IPS-NIHi11 (cell line): ENCODE results near the gene SF3A2.
"Not testable (repeated sequence)": the region's sequence is repeated elsewhere in the genome, so short reads cannot be mapped to it uniquely, and the experiment has no call there.

Experiments used
- DNase-seq: peaks from one replicate; pipeline ENCODE4 v3.0.0; 2012; ENCODE audit warnings: mixed read lengths, low spot score

Gene SF3A2

DNA sequence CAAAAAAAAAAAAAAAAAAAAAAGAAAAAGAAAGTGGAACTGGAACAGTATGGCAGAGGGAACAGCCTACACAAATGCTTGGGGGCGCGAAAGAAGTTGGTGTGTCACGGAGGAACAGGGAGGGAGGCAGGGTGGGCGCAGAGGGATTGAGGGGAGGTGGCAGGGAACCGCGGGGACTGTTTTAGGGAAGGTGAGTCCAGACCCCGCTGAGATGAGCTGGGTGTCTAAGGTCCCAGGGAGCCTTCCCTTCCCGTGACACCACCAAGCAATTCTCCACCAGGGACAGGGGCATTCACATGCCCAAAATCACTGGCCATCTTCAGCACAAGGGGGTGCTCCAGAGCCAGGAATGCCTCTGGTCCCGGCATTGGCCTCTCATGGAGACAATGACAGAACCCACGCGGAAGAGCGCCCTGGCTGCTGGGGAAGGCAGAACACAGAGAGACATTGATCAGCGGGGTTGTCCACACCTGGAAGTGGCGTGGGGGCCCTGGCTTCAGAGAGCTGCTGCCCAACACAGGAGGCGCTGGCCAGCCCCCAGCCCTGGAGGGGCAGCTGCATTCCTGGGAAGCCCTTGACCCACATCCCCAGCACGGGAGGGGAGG, 38.4 kb downstream of the SF3A2 start:
- DNase-seq = peak; percentile 78

DNA sequence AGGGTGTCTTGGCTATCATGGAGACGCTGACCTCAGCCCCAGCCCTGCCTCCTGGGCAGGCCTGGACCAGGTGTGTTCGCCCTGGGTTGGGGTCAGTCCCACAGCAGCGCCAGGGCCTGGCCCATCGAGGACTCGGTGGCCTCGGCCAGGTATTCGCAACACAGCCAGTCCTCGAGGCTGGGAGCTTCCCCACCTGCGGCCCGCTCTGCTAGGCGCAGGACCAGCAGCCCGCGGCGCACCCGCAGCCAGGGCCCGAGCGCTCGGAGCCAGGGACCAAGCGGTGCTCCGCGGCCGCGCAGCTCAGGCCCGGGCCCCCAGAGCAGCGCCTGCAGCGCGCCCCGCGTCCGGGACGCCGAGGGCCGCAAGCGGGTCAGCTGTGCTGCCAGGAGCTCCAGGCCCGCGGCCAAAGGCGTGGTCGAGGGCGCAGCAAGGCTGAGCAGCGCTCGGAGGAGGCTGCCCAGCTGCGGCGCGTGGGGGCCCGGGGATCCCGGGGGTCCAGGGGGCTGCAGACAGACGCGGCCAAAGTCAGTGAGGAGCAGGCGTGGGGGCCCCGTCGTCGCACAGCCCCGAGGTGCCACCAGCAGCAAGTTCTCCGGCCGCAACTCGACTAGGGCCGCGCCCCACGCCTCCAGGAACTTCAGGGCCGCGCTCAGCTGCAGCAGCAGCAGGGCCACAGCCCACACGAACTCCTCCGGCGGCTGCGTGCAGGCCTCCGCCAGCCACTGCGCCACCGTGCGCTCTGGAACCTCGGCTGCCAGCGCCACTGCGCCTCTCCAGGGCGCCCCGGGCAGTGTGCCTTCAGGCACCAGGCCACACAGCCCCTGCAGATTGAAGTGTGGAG, 39.2 kb downstream of the SF3A2 start:
- DNase-seq = no peak

- DNase-seq = no peak
Measured at GRCh38 chr19:2276429-2276986, 39.9 kb downstream of the SF3A2 start.

GRCh38 chr19:2277138-2277537, 40.5 kb downstream of the SF3A2 start:
- DNase-seq = no peak

DNA sequence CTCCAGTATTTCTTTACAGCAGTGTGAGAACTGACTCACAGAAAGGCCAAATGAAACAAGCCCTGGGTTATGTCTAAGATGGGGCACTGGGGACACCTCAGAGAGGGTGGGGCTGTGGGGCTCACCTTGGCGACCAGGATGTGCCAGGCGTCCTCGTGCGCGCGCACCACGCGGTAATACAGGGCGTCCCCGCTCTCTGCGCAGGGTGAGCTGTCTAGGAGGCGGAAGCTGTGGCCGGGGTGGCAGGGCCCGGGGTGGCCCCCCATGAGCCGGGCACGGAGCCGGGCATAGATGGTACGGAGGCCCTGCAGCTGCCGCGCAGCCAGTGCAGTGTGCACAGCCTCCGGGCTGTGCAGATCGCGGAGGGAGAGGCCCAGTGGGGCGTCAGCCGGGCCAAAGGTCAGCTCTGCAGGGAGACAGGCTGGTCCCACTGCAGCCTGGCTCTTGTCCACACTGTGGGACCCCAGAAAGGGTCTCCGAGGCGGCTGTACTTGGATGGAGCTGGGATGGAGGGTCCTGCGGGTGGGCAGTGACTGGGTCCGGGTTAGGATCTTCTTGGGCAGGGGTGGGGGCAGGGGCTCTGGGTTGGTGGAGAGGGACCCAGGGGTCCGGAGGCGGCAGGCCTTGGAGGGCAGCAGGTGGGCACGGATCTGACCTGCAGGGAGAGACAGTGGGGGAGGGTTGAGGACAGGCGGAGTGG, 42.0 kb downstream of the SF3A2 start:
- no peak for DNase-seq

GRCh38 chr19:2280633-2281264, 44.1 kb downstream of the SF3A2 start:
- no peak for DNase-seq

- not testable (repeated sequence) for DNase-seq
Measured at GRCh38 chr19:2281265-2282061, 44.8 kb downstream of the SF3A2 start.

DNA sequence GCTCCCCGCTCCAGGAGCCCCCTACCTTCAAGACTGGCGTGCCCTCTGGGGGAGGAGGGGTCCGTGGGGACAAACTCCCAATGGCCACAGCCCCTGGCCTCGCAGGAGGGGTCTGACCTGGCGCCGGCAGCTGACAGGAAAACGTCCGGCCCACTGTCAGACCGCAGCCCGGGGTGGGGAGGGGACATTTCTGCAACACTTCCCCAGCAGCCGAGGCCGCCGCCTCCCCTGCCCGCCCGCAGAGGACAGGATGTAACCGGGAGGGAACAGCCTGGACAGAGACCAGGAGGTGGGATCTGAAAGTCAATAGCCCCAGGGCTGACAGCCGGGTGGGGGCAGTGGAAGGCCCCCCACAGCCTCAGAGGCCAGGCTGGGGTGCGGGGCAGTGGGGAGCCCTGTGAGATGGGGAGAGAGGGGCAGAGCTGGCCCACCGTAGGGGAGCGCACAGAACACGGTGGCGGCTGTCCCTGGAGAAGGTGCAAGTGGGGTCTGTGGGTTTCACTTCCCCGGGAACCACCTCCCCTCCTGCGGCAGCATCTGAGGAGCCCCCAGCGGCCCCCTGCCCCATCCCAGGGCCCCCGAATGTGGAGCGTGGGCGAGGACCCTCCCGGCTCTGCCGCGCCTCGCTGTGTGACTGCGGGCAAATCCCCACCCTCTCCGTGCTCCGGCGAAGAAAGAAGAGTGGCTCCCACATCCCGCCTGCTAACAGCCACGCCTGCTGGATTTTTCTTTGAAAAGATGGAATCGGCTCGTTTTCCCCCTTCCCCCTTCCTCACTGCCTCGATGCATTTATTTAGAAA, 45.6 kb downstream of the SF3A2 start, which contains the start of gene PEAK3:
PEAK3 (minus strand) TSS at position 114 of the 800 bp plus-strand sequence. CDS start 1,244 bp downstream, outside the sequence.
- peak; percentile 75 for DNase-seq

- DNase-seq = no peak
Measured at GRCh38 chr19:2282862-2283237, 46.2 kb downstream of the SF3A2 start.

DNA sequence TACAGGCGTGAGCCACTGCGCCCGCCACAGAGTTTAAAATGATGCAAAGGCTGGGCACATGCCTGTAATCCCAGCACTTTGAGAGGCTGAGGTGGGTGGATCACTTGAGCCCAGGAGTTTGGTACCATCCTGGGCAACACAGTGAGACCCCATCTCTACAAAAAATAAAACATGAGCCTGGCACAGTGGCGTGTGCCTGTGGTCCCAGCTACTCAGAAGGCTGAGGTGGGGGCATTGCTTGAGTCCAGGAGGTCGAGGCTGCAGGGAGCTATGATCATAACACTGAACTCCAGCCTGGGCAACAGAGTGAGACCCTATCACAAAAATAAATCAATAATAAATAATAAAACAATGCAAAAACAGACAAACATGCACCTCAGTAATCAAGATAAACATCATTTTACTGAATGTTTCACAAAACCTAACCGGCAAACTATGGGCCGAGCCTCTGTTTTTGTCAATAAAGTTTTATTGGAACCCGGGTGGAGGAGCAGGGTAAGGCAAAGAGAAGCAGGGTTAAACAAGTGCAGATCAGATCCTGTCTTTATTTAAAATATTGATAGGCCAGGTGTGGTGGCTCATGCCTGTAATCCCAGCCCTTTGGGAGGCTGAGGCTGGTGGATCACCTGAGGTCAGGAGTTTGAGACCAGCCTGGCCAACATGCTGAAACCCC, 47.3 kb downstream of the SF3A2 start:
- DNase-seq = no peak

GRCh38 chr19:2286402-2287140, 49.9 kb downstream of the SF3A2 start:
- DNase-seq = no peak

DNA sequence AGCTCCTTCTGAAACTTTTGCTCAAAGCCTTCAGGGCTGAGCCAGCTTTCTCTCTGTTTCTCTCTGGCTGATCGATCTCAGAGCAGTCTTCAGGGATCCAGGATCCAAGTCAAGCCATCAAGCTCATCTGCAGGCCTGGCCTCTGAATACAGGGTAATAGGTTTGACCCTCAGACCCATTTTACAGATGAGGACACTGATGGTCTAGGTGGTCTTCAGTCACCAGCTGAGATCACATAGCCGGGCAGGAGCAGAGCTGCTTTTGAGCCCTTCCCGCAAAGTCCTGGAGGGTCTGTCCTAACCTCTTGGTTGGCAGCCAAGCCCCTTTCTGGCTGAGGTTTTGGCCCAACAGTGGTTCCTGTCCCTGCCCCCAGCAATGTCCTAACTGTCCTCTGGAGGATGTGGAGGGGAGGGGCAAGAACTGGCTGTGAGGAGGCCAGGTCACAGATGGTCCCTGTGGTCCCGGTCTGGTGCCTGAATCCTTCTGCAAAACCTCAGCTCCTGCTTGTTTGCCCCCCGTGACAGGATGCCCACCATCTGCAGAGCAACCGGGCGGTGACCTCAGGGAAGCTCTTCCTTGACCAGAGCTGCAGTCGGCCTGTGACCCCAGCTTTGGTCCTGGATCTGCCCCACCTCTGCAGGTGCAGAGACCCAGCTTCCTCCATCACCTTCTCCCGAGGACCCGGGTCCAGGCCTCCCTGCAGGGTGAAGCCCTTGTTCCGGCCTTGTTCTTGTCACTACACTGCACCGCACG, 51.1 kb downstream of the SF3A2 start:
- no peak for DNase-seq

- DNase-seq = no peak
Measured at GRCh38 chr19:2288338-2288817, 51.8 kb downstream of the SF3A2 start.

GRCh38 chr19:2288818-2289713, 52.4 kb downstream of the SF3A2 start:
- no peak for DNase-seq

GRCh38 chr19:2289714-2290435, 53.3 kb downstream of the SF3A2 start:
- DNase-seq = no peak

- DNase-seq = peak; percentile 63
Measured at GRCh38 chr19:2290441-2291184, 54.0 kb downstream of the SF3A2 start.
